HFF-Myc (cell line): ENCODE data around the gene RAVER2.

Experiments used
- DNase-seq: peaks from one replicate; pipeline ENCODE4 v3.0.0-alpha.2; 2011; ENCODE audit warnings: low read depth; ENCODE audit errors: extremely low read depth
- H3K4me3 ChIP-seq: replicated peaks from 2 replicates; pipeline ENCODE4 v1.5.1; 2011; ENCODE audit warnings: low read depth, mild to moderate bottlenecking, control low read depth, low read length
- TF ChIP-seq, protein P1 (sequence below): IDR thresholded peaks from 2 replicates; pipeline ENCODE4 v1.5.1; 2012; ENCODE audit warnings: mild to moderate bottlenecking, low read depth, low read length, control low read depth; ENCODE audit errors: missing control alignments

Gene RAVER2

GRCh38 chr1:64757213-64757612 is 12.3 kb downstream of the RAVER2 start:
- H3K4me3 ChIP-seq: no peak overlapping the region
- TF ChIP-seq, protein P1, sequence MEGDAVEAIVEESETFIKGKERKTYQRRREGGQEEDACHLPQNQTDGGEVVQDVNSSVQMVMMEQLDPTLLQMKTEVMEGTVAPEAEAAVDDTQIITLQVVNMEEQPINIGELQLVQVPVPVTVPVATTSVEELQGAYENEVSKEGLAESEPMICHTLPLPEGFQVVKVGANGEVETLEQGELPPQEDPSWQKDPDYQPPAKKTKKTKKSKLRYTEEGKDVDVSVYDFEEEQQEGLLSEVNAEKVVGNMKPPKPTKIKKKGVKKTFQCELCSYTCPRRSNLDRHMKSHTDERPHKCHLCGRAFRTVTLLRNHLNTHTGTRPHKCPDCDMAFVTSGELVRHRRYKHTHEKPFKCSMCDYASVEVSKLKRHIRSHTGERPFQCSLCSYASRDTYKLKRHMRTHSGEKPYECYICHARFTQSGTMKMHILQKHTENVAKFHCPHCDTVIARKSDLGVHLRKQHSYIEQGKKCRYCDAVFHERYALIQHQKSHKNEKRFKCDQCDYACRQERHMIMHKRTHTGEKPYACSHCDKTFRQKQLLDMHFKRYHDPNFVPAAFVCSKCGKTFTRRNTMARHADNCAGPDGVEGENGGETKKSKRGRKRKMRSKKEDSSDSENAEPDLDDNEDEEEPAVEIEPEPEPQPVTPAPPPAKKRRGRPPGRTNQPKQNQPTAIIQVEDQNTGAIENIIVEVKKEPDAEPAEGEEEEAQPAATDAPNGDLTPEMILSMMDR: no peak
- no peak for DNase-seq

- DNase-seq: no peak
- TF ChIP-seq, protein P1: no peak
Observed at GRCh38 chr1:64758233-64758632, 13.4 kb downstream of the RAVER2 start.

DNA sequence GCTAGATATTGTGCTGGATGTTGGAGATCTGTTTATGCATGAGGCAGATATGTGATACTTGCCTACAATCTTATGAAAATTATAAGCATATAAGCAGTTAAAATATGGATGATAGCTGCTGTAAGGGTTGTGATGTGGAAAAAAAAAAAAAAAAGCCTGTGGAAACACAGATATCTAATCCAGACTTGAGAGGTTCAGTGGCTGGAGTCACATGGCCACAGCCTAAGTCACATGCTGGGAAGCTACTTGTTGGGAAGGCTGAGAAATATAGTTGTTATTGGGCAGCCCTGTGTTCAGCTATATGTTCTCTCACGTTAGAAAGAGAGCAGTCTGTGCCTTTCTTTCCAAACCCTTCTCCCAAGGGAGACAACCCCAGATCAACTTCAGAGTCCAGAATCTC is 15.1 kb downstream of the RAVER2 start:
- H3K4me3 ChIP-seq: no peak overlapping the region
- TF ChIP-seq, protein P1: no peak
- no peak for DNase-seq

More at GRCh38 chr1:64758233-64758632, 13.4 kb downstream of the RAVER2 start:
- H3K4me3 ChIP-seq: no peak overlapping the region

DNA sequence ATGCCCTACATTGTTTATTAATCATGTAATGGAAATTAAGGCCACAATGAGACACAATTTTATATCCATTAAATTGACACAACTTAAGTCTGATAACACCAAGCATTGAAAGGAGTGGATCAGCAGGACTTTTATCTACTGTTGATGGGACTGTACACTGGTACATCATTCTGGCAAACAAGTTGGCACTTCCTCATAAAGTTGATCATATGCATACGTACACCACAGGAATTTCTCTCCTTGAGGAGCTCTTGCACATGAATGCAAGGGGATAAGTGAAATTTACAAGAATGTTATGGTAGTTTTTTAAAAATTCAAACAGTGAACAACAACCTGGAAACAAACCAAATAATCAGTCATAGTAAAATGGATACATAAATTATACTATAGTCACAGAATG is 20.1 kb downstream of the RAVER2 start:
- DNase-seq: no peak
- TF ChIP-seq, protein P1: no peak
- H3K4me3 ChIP-seq: no peak overlapping the region

- no peak for DNase-seq
- TF ChIP-seq, protein P1: no peak
- no peak overlapping the region for H3K4me3 ChIP-seq
Observed at GRCh38 chr1:64765826-64766225, 21.0 kb downstream of the RAVER2 start.

GRCh38 chr1:64766429-64766828 is 21.6 kb downstream of the RAVER2 start:
- no peak for DNase-seq
- H3K4me3 ChIP-seq: no peak overlapping the region
- TF ChIP-seq, protein P1: no peak

- TF ChIP-seq, protein P1: no peak
- DNase-seq: no peak
- no peak overlapping the region for H3K4me3 ChIP-seq
Observed at GRCh38 chr1:64769482-64769881, 24.6 kb downstream of the RAVER2 start.
